Parathyroid adenoma (tissue), 2 donors: Measurements from ENCODE around the gene BBS12.
A peak's percentile ranks its signal among the peaks of the same experiment; 100 is the strongest.

Source experiments
- H2AFZ ChIP-seq: fragments of 300-600 bp; sonication (generic); one replicate; pipeline ENCODE4 v1.7.0; 2017; ENCODE audit warnings: antibody characterized with exemption, mild to moderate bottlenecking
- H3K27ac ChIP-seq: fragments of 300-600 bp; sonication (generic); one replicate; pipeline ENCODE4 v1.7.0; 2017
- H3K27me3 ChIP-seq: fragments of 300-600 bp; sonication (generic); one replicate; pipeline ENCODE4 v1.7.0; 2017; ENCODE audit warnings: low read length; ENCODE audit not compliant: control insufficient read depth, insufficient read depth
- H3K36me3 ChIP-seq: fragments of 300-600 bp; sonication (generic); one replicate; pipeline ENCODE4 v1.7.0; 2017; ENCODE audit warnings: low read length; ENCODE audit not compliant: control insufficient read depth, insufficient read depth
- H3K4me1 ChIP-seq: fragments of 300-600 bp; sonication (generic); one replicate; pipeline ENCODE4 v1.7.0; 2017; ENCODE audit warnings: control low read depth
- H3K4me2 ChIP-seq: fragments of 300-600 bp; sonication (generic); one replicate; pipeline ENCODE4 v1.7.0; 2017; ENCODE audit warnings: low read length
- H3K4me3 ChIP-seq: fragments of 300-600 bp; sonication (generic); one replicate; pipeline ENCODE4 v1.7.0; 2017; ENCODE audit warnings: low read depth, low read length
- H3K79me2 ChIP-seq: fragments of 300-600 bp; sonication (generic); one replicate; pipeline ENCODE4 v1.7.0; 2017; ENCODE audit warnings: control low read depth
- H3K9ac ChIP-seq: fragments of 300-600 bp; sonication (generic); one replicate; pipeline ENCODE4 v1.7.0; 2017; ENCODE audit warnings: mild to moderate bottlenecking
- H3K9me3 ChIP-seq: fragments of 300-600 bp; sonication (generic); one replicate; pipeline ENCODE4 v1.7.0; 2017; ENCODE audit warnings: low read length; ENCODE audit not compliant: control insufficient read depth
- CTCF ChIP-seq: fragments of 300-600 bp; sonication (generic); IDR thresholded peaks from one replicate; pipeline ENCODE4 v1.7.0; 2017; ENCODE audit warnings: antibody characterized with exemption, mild to moderate bottlenecking
- donor health status: primary hyperparathyroidism.

The BBS12 gene

DNA sequence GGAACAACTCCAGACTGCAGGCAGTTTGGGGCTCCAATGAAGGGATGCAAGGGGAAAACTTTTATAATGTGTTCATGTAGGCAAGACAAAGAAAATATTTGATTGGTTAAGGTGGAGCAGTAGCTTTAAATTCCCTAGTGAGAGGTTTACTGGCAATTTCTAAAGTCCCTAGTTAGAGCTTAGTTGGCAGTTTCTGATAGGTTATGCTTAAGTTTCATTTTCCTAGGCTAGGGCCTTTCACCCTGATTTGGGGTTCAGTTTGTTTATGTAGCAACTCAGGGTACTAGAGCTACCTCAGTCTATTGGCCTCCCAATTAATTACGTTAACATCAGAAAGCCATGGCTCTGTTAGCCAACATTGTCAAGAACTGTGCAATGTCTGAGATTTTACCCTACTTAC is 14.6 kb downstream of the BBS12 start:
- no peak for TF ChIP-seq CTCF
- Histone ChIP-seq H3K4me2 (no peak overlapping the region), H3K79me2 (no peaks in the 10 kb centered on the region), H3K9ac (no peak overlapping the region), H3K9me3 (no peaks in the 10 kb centered on the region), H2AFZ (no peak overlapping the region), H3K4me1 (no peaks in the 10 kb centered on the region), H3K27me3 (no peaks in the 10 kb centered on the region), H3K27ac (no peak overlapping the region), H3K4me3 (no peak overlapping the region), H3K36me3 (no peaks in the 10 kb centered on the region)

GRCh38 chr4:122747883-122748282 is 15.4 kb downstream of the BBS12 start:
- Histone ChIP-seq H3K27ac (no peak overlapping the region), H3K27me3 (no peaks in the 10 kb centered on the region), H2AFZ (no peak overlapping the region), H3K9me3 (no peaks in the 10 kb centered on the region), H3K4me1 (no peaks in the 10 kb centered on the region), H3K4me3 (no peak overlapping the region), H3K9ac (no peak overlapping the region), H3K36me3 (no peaks in the 10 kb centered on the region), H3K4me2 (no peak overlapping the region), H3K79me2 (no peaks in the 10 kb centered on the region)
- no peak for TF ChIP-seq CTCF

DNA sequence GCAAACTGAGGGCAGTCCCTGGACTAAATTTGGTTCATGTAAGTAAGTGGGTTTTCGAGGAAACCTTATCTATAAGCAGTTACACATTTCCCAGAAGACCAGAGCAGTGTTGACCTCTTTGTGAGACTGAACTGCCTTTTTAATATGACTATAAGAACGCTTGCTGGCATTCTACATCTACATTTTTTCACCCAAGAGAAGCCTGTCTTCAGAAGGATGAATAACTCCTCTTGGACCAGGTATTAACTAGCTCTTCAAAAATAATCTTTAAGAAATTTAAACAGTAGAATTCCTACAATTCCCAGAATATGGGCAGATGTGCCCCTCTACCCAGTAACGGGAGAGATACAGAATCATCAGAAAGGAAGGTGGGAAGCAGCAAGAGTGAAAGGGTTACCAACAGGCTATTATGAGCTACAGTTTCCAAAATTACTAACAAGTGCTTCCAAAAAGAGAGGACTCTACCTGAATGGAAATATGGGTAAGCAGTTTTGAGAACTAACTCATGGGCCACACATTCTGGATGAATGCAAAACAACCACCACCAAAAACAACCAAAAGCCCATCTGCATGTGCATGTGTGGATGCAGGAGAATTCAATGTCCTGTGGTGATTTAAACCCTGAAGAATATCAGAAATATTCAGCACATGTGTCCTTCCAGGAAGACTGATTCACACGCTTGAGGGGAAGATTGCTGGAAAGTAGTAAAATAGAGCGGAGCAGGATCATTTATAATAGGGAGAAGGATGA is 17.4 kb downstream of the BBS12 start:
- TF ChIP-seq CTCF = no peak
- no peak overlapping the region for H3K27ac ChIP-seq
- no peaks in the 10 kb centered on the region for H3K9me3 ChIP-seq
- no peaks in the 10 kb centered on the region for H3K36me3 ChIP-seq
- H3K4me1 ChIP-seq = no peaks in the 10 kb centered on the region
- H3K4me3 ChIP-seq = no peak overlapping the region
- H3K79me2 ChIP-seq = no peaks in the 10 kb centered on the region
- H2AFZ ChIP-seq = no peak overlapping the region
- no peak overlapping the region for H3K9ac ChIP-seq
- H3K4me2 ChIP-seq = no peak overlapping the region
- H3K27me3 ChIP-seq = no peaks in the 10 kb centered on the region

DNA sequence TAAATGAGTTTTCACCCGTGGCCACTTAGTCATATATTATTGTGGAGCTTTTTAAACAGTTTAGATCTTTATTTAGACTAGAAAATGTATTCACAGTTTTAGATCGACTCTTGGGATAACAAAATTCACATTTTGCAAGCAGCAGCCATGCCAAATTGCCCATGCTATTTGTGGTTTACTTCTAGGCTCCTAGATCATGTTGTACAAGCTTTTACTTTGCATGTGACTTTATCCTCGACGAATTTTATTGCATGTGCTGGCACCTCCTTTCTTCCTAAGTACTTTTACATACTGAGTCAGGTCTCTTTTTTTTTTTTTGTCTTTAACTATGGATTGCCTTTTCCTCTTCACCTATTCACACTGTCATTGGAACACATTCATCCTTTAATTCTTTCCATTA is 23.2 kb downstream of the BBS12 start:
- Histone ChIP-seq H3K27ac (no peak overlapping the region), H3K27me3 (no peaks in the 10 kb centered on the region), H3K36me3 (no peaks in the 10 kb centered on the region), H3K4me3 (no peak overlapping the region), H2AFZ (no peak overlapping the region), H3K9ac (no peak overlapping the region), H3K9me3 (no peaks in the 10 kb centered on the region), H3K4me2 (no peak overlapping the region), H3K4me1 (no peaks in the 10 kb centered on the region), H3K79me2 (no peaks in the 10 kb centered on the region)
- TF ChIP-seq CTCF = no peak

- Histone ChIP-seq H3K9me3 (no peaks in the 10 kb centered on the region), H3K36me3 (no peaks in the 10 kb centered on the region), H3K9ac (no peak overlapping the region), H3K27me3 (no peaks in the 10 kb centered on the region), H3K4me2 (no peak overlapping the region), H2AFZ (peak overlapping the region; percentile 41), H3K4me3 (no peak overlapping the region), H3K4me1 (no peaks in the 10 kb centered on the region), H3K79me2 (no peaks in the 10 kb centered on the region), H3K27ac (no peak overlapping the region)
- TF ChIP-seq CTCF = peak; percentile 61
Observed at GRCh38 chr4:122758033-122758432, 25.5 kb downstream of the BBS12 start.
